ENCODE measurements around the gene ARF1. TPM values are rescaled to one million over a fixed set of nuclear protein-coding genes. Genes with fewer than 3 reads are reported as not detected.

The ARF1 gene
- 100 to 1,000 TPM; 284 to 385 (median 362) TPM for total RNA-seq

DNA sequence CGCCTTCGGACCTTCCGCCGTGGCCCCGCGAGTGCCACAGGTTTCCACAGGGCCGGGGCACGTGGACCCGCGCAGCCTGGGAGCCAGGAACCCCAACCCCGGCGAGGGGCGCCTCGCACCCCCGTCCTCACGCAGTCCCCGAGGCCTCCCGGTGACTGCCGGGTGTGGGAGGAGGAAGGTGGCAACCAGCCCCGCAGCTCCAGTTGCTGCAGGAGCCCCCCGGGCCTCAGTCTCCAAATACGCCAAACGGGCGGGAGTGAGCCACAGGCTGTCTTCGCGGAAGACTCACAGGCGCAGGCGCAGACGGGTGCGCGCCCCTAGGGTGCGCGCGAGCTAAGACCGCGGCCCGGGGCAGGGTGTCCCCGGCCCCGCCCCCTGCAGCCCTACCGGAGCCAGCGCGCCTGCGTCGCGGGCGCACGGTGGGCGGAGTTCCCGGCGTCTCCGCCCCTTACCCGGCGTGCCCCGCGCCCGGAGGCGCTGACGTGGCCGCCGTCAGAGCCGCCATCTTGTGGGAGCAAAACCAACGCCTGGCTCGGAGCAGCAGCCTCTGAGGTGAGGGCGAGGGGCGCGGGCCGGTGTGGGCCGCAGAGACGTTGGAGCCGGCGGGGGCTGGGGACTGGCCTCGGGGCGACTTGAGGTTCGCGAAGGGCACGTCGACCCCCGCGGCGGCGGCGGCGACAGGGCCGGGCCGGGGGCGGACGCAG is at the start of gene ARF1:
Gene ARF1, plus strand, starts transcription at position 495 of the 704 bp plus-strand sequence. CDS start 14,407 bp downstream, outside the sequence.
- Histone ChIP-seq H3K36me3 (no peaks in the 10 kb centered on the region), H3K4me1 (peaks cover 52% of the 10 kb centered on the region), H3K27ac (peak within 1 kb of the TSS; percentile 98), H3K9me3 (no peaks in the 10 kb centered on the region), H3K4me3 (peak within 1 kb of the TSS; percentile 97), H3K27me3 (no peaks in the 10 kb centered on the region)
- TF ChIP-seq POLR2A (IDR thresholded peaks at IDR 0.05) (peak; percentile 69 to 96), EP300 (IDR thresholded peaks at IDR 0.05) (no peak), POLR2AphosphoS5 (IDR thresholded peaks at IDR 0.05) (peak in 2 of 3 donors; percentile 80 to 84), CTCF (IDR thresholded peaks at IDR 0.05) (peak in 1 of 2 donors; percentile 22)
- peak; percentile 92 for DNase-seq (ENCODE audit: low spot score in 2 of 2)
- WGBS = 0% methylated on average over 17 of the region's 87 CpGs

DNA sequence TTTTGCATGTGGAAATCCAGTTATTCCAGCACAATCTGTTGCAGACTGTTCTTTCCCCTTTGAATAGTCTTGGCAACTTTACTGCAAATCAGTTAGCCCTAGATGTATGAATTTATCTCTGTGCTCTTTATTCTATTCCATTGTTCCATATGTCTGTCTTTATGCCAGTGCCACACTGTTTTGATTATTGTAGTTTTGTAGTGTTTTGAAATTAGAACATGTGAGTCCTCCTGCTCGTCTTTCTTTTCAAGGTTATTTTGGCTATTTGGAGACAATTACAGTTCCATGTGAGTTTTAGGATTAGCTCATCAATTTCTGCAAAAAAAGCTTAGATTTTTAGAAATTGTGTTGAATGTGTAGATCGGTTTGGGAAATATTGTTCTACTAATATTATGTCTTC is 49.1 kb upstream of the ARF1 start:
- no peak overlapping the region for H3K4me3 ChIP-seq
- H3K4me1 ChIP-seq = peaks cover 13% of the 10 kb centered on the region
- WGBS = 92% methylated on average over 2 of the region's 2 CpGs
- peaks cover 42% of the 10 kb centered on the region for H3K27me3 ChIP-seq
- H3K27ac ChIP-seq = no peak overlapping the region
- no peak for DNase-seq (ENCODE audit: low spot score in 2 of 2)
- no peaks in the 10 kb centered on the region for H3K9me3 ChIP-seq
- TF ChIP-seq POLR2AphosphoS5 (IDR thresholded peaks at IDR 0.05) (no peak), EP300 (IDR thresholded peaks at IDR 0.05) (no peak), POLR2A (IDR thresholded peaks at IDR 0.05) (no peak), CTCF (IDR thresholded peaks at IDR 0.05) (no peak)
- H3K36me3 ChIP-seq = no peaks in the 10 kb centered on the region

DNA sequence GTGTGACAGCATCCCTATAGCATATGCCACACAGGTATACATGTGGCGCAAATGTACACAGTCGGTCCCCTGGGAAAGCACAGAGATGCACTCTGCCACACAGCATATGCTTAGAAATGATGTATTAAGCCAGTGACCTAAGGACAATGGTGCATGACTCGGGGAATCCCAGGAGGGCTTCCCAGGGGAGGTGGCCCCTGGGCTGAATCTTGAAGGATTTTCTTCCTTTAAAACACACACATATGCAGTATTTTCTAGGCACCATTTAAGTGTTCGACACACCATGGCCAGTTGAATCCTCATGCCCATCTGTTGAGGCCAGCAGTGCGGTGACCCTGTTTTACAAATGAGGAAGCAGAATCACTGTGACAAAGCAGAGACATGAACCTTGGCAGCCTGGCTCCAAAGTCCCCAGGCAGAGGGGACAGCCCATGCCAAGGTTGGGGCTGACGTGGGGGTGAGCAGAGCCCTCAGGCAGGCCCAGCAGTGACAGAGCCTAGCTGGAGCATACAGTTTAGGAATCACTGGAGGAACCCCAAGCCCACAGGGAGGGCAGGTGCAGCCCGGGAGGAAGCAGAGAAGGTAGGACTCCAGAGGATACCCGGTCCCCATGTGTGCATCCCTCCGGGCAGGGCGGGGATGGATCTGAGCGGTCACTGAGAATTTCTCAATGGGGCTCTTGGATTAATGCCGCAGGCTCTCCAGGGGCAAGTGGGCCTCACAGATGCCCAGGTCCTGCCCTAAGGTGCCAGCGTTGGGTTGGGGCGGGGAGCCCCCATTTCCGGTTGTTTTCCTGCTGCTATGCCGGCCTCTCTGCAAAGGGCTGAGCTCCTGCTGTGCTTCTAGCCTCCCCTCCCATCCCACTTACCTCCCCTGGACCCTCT is 47.3 kb upstream of the ARF1 start:
- H3K27me3 ChIP-seq = peaks cover 54% of the 10 kb centered on the region
- peak; percentile 25 to 55 for DNase-seq (ENCODE audit: low spot score in 2 of 2)

DNA sequence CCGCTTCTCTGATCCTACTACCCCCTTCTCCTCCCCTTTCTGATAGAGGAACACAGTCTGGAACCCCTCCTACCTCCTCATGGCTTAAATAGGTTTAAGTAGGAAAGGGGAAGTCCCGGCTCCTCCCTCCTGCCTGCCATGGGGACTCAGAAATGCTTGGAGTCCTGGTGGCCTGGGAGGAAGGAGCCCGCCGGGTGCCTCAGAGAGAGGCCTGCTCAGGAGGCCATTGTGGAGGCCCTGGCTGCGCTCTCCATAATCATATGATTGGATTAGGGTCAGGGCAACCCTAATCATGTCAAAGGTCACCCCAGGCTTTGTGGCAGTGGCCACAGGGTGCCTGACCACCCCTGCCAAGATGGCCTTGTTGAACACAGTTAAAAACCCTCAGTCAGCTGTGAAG is 46.7 kb upstream of the ARF1 start:
- H3K36me3 ChIP-seq = no peaks in the 10 kb centered on the region
- 74% methylated on average over 4 of the region's 5 CpGs for WGBS

More for the DNA sequence above, 47.3 kb upstream of the ARF1 start:
- 77% methylated on average over 11 of the region's 16 CpGs for WGBS
- Histone ChIP-seq H3K4me1 (peaks cover 13% of the 10 kb centered on the region), H3K9me3 (no peaks in the 10 kb centered on the region), H3K27ac (no peak overlapping the region), H3K4me3 (no peak overlapping the region), H3K36me3 (no peaks in the 10 kb centered on the region)
- TF ChIP-seq CTCF (IDR thresholded peaks at IDR 0.05) (no peak), EP300 (IDR thresholded peaks at IDR 0.05) (no peak), POLR2A (IDR thresholded peaks at IDR 0.05) (no peak), POLR2AphosphoS5 (IDR thresholded peaks at IDR 0.05) (no peak)

More for the DNA sequence above, 46.7 kb upstream of the ARF1 start:
- peak; percentile 28 to 61 for DNase-seq (ENCODE audit: low spot score in 2 of 2)
- peaks cover 56% of the 10 kb centered on the region for H3K27me3 ChIP-seq
- no peak for TF ChIP-seq EP300 (IDR thresholded peaks at IDR 0.05)
- TF ChIP-seq POLR2A (IDR thresholded peaks at IDR 0.05) = no peak
- no peak for TF ChIP-seq CTCF (IDR thresholded peaks at IDR 0.05)
- no peak for TF ChIP-seq POLR2AphosphoS5 (IDR thresholded peaks at IDR 0.05)
- H3K27ac ChIP-seq = no peak overlapping the region
- H3K4me3 ChIP-seq = no peak overlapping the region
- peaks cover 13% of the 10 kb centered on the region for H3K4me1 ChIP-seq
- H3K9me3 ChIP-seq = no peaks in the 10 kb centered on the region

All from suprapubic skin (tissue), 4 donors.